ENCODE results near the gene CD320. TPM values are rescaled to one million over a fixed set of nuclear protein-coding genes. Genes with fewer than 3 reads are reported as not detected.

CD320 gene
- 60.9 and 77.8 TPM in 2 replicates for total RNA-seq

DNA sequence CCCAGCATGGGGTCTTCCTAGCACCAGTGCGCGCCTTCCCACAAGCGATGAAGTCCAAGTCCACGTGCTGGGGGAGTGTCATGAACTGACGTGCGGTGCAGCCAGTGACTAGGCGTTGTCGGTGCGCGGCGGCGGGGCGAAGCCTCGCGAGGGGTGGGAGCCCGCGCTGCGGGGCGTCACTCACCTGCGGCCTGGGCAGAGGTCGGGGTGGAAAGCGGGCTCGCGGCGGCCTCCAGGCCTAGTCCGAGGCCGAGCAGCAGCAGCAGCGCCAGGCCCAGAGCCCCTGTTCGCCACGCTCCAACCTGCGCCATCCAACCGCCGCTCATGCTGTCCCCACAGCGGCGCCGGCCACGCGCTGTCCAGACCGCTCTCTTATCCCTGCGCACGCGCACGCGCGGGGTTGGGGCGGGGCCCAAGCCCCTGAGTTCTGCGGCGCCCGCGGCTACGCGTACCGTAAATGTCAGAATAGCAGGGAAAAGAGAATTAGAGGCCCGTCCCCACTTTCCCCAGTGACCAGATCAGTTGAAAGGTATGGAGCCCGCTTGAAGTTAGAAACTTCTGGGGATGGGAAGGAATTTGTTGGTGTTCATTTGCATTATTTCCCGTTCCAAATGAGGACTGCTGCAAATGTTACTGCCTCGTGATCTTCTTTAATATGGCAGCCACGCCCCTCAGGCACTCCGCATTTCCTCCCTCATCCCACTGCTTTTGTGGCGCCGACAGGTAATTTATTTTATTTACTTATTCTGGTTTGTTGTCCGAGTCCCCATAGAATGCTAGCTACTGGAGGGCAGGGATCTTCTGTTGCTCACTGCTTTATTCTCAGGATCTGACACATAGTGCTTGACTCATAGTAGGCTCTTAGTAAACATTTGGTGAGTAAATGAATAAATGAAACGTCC lies at the start of gene CD320:
Gene CD320 (minus strand): TSS at position 394 of the 902 bp plus-strand sequence. CDS start 68 bp downstream, at position 326.

DNA sequence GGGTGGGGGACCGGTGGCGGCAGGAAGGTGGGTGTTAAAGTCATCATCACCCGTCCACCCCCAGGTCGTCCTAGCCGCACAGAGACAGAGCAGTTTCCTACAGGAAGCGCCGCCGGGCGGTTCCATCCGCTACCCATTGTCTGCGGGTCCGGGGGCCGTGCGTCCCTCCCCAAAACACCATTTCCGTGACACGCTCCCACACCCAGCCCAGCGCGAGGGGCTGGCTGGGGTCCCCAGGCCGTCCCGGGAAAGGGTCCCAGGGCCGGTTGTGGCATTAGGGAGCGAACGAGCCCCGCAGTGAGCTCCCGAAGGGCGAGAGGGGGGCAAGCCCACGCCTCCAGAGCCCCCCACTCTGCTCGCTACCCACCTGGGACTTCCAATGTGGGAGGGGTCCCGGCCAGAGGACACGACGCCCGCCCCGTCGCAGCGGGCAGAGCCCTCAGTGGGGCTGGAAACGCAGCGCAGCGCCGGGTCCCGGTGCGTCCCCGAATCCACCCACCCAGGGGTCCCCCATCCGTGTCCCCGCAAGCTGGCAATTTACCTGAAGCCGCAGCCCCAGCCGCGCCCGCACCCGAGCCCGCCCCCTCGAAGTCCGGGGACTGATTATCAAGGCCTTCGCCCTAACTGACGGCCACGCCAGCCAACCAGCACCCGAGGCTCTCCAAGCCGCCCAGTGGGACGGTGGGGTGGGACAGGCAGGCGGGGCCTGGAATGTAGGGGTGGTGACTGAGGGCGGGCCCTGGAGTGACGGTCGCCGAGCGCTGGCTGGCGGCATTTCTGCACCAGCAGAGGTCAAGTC lies 34.7 kb upstream of the CD320 start, which contains the start of gene KANK3:
Gene KANK3 (minus strand): TSS at position 579 of the 799 bp plus-strand sequence. CDS start 5,434 bp downstream, outside the sequence.

DNA sequence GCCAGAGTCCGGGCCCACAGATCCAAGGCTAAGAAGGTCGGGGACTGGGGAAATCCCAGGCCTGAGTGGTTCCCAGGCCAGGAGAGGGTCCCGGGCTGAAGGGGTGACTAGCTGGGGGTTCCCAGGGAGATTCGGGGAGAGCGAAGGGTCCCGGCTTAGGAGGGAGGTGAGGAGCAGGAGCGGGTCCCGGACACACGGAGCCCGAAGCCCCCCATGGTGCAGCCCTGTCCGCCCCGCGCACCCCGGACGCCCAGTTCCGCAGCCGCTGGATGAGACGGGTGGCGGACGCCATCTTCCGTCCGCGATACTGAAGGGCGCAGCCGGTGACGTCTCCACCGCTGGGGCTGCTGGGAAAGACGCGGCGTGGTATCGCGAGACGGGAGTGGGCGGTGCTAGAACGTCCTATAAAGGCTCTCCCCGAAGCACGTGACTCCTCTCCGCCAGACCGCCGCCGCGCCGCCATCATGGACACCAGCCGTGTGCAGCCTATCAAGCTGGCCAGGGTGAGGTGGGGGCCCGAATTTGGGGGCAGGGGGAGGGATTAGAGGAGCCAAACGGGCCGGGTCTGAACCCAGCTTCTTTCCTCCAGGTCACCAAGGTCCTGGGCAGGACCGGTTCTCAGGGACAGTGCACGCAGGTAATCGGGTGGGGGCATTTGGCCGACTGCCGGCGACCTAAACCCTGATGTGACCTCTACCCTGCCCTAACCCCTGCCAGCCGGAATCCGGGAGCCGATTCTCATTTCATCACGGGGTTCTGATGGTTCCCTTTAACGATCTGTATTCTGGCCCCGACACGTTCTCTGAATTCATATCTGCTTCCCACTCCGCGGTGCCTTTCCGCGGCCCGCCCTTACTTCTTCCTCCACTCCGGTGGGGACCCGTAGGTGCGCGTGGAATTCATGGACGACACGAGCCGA lies 13.2 kb upstream of the CD320 start, which contains the start of the genes NDUFA7 and RPS28:
Gene NDUFA7 (minus strand): TSS at position 309 of the 919 bp plus-strand sequence. CDS start 17 bp downstream, at position 292.
Gene RPS28 (plus strand): TSS at position 430 of the 919 bp plus-strand sequence. CDS start 35 bp downstream, at position 465.

Other genes with a start within 250 kb of the CD320 start
- not detected in 2 replicates for gene FBN3, start 158.8 kb downstream of the CD320 start, total RNA-seq
- 2.0 and 2.4 TPM in 2 replicates for gene CERS4, start 99.0 kb downstream of the CD320 start, total RNA-seq
- 16.8 and 34.0 TPM in 2 replicates for gene NDUFA7, start 13.0 kb upstream of the CD320 start, total RNA-seq
- 149 and 150 TPM in 2 replicates for gene RPS28, start 13.1 kb upstream of the CD320 start, total RNA-seq
- 9.3 and 16.1 TPM in 2 replicates for gene KANK3, start 34.9 kb upstream of the CD320 start, total RNA-seq
- gene ANGPTL4, start 55.8 kb upstream of the CD320 start, total RNA-seq, result 9.5 and 27.8 TPM in 2 replicates
- gene RAB11B, start 82.0 kb upstream of the CD320 start, total RNA-seq, result 21.7 and 24.6 TPM in 2 replicates
- 56.3 and 64.6 TPM in 2 replicates for gene MARCHF2, start 104.9 kb upstream of the CD320 start, total RNA-seq
- 111 and 113 TPM in 2 replicates for gene HNRNPM, start 136.6 kb upstream of the CD320 start, total RNA-seq
- gene PRAM1, start 194.3 kb upstream of the CD320 start, total RNA-seq, result not detected in 2 replicates
- 3.9 and 5.8 TPM in 2 replicates for gene ZNF414, start 205.8 kb upstream of the CD320 start, total RNA-seq

Measured in thoracic aorta endothelial cell (primary cell).